Hepatocyte (in vitro differentiated cells): Measurements from ENCODE around the gene ANKRD13A.
"Not testable (repeated sequence)": the region's sequence is repeated elsewhere in the genome, so short reads cannot be mapped to it uniquely, and the experiment has no call there.

Source experiments
- CTCF ChIP-seq: fragments of 200-600 bp; sonication (generic); IDR thresholded peaks from 2 replicates; pipeline ENCODE4 v1.5.1; 2016; ENCODE audit warnings: antibody characterized with exemption, mild to moderate bottlenecking; ENCODE audit not compliant: poor library complexity
- EZH2 ChIP-seq: fragments of 200-600 bp; sonication (generic); IDR thresholded peaks from 2 replicates; pipeline ENCODE4 v1.6.1; 2016; ENCODE audit warnings: antibody characterized with exemption, mild to moderate bottlenecking, borderline replicate concordance
- EZH2phosphoT487 ChIP-seq: fragments of 200-600 bp; sonication (generic); IDR thresholded peaks from one replicate; pipeline ENCODE4 v1.6.1; 2018; ENCODE audit warnings: antibody characterized with exemption, mild to moderate bottlenecking, low read depth, moderate library complexity; ENCODE audit not compliant: unreplicated experiment, severe bottlenecking

- TF ChIP-seq CTCF, EZH2, EZH2phosphoT487: not testable (repeated sequence)
Observed at GRCh38 chr12:110049666-110050065, 50.4 kb downstream of the ANKRD13A start.
